ENCODE data around the gene POSTN.

Gene POSTN, protein sequence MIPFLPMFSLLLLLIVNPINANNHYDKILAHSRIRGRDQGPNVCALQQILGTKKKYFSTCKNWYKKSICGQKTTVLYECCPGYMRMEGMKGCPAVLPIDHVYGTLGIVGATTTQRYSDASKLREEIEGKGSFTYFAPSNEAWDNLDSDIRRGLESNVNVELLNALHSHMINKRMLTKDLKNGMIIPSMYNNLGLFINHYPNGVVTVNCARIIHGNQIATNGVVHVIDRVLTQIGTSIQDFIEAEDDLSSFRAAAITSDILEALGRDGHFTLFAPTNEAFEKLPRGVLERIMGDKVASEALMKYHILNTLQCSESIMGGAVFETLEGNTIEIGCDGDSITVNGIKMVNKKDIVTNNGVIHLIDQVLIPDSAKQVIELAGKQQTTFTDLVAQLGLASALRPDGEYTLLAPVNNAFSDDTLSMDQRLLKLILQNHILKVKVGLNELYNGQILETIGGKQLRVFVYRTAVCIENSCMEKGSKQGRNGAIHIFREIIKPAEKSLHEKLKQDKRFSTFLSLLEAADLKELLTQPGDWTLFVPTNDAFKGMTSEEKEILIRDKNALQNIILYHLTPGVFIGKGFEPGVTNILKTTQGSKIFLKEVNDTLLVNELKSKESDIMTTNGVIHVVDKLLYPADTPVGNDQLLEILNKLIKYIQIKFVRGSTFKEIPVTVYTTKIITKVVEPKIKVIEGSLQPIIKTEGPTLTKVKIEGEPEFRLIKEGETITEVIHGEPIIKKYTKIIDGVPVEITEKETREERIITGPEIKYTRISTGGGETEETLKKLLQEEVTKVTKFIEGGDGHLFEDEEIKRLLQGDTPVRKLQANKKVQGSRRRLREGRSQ

DNA sequence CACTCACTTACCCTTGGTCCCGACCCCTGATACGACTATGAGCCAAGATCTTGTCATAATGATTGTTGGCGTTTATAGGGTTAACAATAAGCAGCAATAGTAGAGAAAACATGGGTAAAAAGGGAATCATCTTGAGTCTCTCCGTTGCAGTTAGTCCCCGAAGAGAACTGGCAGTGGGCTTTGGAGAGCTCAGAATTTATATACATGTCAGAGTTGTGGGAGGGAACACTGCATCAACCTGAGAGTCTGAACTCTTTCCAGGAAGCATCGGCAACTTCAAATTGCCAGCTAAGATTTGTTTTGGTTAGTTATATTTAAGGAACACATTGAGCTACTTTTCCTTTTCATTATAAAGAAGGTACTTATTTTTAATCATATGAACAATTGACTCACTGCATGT lies at the start of gene POSTN:
Gene POSTN, minus strand, starts transcription at position 172 of the 400 bp plus-strand sequence. Its CDS starts 42 bp downstream, at position 130.
- no peak for DNase-seq

DNA sequence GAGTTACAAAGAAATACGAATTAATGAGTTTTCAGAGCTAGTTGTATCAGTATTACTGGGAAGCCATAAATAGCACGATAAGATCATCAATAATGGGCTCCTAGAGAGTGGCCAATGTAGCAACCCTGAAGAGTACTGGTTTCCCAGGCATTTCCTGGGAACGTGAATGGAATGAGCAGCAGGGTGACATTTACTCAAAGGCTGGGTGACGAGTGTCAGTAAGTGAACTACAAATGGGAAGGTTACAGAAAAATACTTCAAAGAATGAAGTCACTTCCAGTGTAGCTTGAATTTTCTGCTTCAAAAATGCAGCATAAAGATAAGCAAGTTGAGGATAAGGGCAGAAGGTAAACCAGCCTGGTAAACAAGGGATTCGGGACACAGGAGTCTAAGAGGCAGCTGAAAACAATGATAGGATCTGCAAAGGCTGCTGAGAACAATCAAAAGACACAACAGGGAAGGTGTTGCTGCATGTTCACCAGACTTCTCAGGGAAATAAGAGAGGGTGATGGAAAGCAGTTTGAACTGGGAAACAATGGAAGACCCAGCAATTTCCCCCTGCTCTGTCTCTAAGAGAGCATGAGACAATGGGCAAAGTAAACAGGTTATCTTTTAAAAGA lies 48.6 kb upstream of the POSTN start:
- DNase-seq: no peak

DNA sequence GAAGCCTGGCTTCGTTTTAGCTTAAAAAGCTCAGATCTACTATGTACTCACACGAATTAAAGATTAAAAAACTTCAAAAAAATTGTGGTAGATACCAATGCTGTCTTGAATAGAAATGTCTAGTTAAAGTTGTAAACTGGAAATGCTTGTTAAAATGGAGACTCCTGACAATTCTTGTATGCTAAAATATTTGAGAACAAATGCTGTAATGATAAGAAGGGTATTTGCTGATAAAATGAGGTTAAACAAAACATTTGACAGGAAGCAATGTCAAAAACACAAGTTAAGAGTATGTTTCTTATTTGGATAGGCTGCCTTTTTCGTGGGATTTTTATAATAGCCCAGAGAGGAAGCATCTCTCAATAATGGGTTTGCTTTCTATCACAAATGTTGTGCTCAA lies 48.0 kb upstream of the POSTN start:
- no peak for DNase-seq

DNA sequence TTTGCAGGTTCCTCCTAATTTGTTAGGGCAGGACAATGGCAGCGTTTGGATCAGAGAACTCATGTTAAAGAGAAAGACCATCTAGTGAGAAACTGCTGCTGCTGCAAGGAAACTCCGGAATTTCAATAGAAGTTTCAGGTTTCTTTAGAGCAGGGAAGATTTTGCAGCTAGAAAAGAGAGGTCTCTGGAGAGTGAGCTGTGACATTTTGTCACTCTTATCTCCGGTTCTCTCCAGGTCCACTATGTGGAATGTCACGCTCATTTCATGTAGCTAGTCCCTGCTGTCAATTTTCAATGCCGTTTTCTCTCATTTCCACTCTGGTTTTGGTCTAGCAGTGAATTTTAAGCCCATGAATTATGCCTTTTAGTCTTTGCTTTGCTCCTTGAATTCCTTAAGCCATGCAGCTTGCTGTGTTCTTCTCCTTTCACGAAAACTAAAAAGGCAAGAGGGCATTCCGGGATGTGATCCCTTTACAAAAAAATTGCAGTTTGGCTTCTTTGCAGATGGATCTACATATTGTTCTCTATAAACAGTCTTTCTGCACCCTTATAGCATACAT lies 46.7 kb upstream of the POSTN start:
- no peak for DNase-seq

DNA sequence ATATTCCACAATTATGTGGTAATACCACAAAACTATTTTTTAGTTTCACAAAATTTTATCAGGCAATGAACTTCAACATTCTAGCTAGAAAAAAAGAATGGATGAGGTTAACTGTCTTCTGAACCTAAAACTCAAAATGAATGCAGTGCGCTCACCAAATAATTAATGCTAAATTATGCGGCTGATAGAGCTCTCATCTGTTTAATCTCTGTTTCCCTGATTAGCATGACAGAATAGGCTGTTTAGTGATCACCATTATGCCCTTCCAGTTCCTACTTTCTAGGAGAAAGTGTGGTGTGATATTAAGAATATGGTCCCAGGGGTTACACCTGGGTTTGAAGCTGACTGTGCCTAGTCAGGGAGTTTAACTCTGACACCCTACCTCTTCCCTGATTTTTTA lies 42.8 kb upstream of the POSTN start:
- DNase-seq: no peak

DNA sequence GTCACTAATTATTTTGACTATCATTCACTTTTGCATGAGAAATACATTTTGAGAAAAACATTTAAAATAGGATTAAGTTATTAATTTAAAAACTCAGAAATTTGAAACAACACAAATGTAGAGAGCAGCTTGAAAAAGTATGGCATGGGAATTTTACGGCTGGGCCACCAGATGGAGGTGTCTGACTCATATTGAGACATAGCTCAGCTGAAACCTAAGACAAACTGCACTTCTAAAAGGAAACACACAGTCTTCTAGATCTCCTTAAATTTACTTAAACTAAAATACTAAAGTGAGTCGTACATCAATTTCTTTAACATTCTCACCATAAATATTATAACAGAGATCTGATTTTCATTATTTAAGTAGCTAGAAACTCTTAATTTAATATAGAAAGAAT lies 41.9 kb upstream of the POSTN start:
- no peak for DNase-seq

DNA sequence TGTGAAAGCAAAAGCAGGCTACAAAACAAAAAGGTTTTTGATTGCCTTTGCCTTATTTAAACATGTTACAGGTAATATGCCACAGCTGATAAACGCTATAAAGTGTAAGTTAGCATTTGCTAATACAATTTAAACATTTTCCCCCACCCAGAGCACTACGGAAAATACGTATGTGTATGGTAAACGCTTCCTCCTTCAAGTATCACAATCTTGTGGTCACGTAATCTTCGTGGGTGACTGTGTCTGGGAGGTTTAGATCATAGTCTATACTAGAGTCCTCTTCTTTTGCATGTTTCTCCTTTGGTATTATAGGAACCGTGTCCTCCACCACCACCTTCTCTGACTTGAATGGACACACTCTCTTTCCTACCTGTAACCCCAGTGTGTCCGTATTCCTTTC lies 38.1 kb upstream of the POSTN start:
- no peak for DNase-seq

DNA sequence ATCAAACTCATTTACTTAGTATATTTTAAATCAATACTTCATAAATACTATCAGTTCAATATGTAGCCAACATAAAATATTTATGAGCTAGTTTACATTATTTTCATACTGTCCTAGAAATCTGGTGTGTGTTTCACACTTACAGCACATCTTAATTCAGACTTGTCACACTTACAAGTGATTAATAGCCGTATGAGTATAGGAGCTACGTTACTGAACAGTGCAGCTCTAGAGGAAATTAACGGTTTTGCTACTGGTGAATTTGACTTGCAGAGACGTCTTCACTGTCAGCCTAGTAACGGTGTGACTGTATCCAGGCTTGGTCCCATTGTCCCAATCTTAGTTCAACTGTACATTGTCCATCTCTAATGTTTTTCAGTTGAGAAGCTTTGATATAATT lies 33.7 kb upstream of the POSTN start:
- DNase-seq: no peak

DNA sequence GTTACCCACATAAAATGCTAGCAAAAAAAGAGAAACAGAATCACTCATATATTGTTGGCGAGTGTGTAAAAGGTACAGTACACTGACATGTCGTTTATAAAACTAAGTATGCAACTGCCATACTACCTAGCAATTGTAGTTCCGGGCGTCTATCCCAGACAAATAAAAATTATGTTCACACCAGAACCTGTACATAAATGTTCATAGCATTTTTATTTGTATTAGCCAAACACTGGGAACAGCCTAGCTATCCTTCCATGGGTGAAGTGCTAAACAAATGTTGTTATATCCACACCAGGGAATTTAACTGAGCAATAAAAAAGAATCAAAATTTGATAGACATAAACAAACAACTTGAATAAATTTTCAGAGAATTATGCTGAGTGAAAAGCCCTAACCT lies 28.9 kb upstream of the POSTN start:
- no peak for DNase-seq

DNA sequence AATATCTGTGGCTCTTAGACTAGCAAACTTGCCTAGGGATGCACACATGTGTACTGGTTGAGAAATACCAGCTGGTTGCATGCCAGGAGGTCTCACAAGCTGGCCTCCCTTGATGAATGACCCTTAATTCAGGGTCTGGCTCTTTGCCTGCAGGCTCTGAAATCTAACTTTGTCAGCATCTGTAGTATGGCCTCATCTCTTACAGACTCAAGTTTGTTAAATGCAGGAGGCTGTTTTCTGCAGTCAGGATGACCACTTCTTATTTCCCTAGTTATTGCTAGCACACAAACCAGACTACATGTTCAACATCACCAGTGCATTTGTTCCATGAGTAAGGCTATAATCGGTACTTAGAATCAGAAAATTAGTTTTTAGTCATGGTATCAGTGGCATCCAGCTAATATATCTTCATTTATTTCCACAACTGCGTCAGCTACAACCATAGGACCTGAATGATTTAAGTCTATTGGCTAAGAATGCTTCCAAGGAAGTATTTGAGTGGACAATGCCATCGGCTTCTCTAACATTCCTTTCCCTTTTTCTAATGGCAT lies 23.3 kb upstream of the POSTN start:
- DNase-seq: no peak

DNA sequence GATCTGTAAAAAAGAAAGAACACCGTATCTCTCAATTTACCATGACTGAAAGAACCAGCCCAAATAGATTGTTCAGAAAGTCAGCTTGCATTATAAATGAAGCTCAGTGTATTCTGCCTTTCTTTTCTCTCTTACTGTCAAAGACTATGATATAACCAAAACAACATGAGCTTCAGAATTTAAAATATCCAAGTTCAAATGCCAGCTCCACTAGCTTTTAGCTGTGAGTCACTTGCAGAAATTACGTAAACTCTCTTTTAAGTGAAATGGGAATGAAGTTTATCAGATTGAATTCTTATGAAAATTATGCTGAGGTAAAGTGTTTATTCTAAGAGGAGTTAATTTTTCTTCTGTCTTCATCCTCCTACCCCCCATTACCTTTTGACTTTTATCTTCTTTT lies 20.0 kb upstream of the POSTN start:
- no peak for DNase-seq

DNA sequence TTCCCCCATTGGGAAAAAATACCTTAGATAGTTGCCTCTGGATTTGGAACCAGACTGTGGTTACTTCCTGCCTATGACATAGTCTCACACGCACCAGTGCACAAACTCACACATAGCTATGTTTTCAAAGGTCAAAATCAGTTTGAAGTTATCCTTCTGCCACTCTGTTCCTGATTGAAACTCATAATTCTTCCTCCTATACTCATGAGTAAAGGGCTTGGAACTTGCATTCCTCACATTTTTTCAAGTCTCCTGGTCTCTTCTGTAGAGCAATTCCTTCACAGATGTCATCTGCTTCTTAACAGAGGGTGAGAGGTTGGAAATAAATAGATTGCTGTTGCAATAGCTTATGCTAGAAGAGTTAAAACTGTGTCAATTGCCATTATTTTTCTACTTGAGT lies 18.6 kb upstream of the POSTN start:
- no peak for DNase-seq

DNA sequence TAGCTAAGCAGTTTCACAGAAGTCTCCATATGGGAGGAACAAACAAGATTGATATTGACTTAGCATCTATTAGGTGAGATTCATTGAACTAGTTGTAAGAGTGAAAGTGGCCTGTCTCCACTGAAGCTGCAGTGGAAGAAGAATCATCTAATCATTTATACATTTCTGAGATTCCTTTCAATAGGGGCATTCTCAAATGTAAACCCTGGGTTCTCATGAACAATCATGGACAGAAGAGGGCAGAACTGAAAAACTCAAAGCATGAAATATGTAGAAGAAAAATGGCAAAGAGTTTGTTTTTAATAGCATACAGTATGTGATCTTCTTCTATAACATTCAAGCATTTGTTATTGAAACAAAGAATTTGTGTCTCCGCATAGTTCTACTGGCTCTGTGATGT lies 17.6 kb upstream of the POSTN start:
- no peak for DNase-seq

DNA sequence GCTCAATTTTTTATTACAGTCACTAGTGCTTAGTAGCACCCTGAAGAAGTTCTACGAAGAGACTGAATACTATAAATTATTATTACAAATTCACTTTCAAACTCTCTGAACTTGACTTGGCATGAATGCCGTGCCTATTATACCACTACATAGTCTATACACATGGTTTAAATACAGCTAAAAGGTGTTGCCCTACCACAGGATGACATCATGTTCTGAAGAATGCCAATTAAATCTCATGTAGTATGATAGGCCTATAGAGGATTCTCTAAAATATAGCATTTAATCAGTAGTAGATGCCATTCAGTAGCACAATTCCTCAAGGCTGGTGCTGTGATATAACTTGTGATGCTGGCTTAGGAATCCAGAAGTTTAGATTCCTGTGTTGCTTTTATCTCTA lies 16.7 kb upstream of the POSTN start:
- no peak for DNase-seq

DNA sequence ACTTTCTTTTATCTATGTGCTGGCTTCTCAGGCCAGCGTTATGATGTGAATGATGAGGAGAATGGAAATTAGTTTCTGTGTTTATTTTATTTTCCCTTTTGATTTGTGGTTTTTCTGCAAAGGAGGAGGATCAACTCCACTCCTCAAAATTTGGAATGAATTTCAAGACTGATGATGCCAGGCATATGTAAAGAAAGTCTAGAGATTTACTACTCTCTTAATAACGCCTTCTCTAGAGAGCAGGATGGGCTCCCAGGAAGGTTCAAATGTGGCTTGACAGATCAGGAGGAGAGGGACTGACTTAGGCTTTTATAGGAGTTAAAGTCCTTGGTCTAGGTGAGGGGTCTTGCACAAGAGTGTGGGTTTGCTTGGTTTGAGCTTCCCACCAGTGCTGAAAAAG lies 15.1 kb upstream of the POSTN start:
- DNase-seq: no peak

DNA sequence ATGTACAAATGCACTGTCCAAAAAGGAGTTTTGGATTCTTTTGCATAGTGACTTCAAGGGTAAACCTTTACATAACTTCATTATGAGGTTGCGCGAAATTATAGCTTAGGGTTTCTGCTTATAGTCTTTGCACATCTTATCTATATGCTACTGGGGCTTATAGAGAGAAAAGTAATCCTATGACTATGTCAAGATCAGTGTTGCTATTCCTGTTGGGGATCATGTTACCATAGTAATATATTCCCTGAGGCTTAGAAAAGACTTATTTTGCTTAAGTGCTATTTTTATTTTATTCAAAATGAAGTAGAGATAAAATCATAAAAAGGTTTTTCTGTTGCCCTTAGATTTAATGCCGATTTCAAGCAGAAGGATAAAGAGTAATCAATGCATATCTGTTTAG lies 14.7 kb upstream of the POSTN start:
- DNase-seq: no peak

DNA sequence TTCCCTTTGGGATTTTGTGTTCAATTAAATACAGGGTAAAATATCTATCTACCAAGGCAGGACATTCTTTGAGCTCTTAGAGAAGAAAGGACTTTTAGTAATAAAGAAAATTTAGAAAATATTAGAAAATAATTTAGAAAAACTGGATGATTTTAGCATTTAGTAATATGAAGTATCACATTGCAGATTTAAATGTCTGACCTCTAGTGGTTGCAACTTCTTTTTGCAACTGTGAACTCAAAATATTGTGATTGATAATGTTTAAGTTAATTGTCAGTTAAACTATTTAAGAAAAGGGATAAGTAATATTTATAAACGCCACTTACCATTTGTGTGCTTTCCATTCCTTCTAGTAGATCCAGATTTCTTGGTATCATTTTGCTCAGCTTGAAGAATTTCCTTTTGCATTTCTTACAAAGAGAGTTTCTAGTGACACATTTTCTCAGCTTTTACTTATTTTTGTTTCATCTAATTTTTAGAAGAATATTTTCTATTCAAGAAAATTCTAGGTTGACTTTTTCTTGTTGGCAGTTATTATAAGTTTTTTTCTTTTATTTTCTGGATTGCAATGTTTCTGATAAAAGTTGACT lies 10.3 kb upstream of the POSTN start:
- no peak for DNase-seq

DNA sequence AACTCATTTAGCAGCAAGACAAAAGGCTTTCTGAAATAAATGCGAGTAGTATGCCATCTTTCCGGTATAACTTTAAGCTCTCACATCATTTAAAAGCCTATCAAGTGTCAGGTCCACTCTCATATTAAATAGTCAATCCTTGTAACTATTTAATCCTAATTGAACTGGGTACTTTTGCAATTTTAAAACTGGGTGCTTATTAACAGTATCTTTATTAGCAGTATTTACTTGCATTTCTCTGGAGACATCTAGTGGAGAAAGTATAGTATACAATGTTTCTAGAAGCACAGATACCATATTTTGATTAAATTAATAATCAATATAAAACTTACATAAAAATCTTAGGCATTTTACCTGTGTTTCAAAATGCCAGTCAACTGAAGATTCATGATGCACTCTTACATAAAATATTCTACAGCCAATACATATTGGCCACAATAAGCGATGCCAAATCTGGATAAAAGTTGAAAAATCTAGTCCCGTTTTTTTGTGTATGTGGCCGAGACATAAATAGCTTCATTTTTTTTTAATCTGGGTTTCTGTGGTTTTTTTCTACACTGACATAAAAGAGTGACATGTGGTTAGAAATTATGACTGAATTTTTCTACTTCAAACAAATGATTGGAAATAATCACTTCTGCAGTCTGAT lies 4.3 kb upstream of the POSTN start:
- DNase-seq: no peak

DNA sequence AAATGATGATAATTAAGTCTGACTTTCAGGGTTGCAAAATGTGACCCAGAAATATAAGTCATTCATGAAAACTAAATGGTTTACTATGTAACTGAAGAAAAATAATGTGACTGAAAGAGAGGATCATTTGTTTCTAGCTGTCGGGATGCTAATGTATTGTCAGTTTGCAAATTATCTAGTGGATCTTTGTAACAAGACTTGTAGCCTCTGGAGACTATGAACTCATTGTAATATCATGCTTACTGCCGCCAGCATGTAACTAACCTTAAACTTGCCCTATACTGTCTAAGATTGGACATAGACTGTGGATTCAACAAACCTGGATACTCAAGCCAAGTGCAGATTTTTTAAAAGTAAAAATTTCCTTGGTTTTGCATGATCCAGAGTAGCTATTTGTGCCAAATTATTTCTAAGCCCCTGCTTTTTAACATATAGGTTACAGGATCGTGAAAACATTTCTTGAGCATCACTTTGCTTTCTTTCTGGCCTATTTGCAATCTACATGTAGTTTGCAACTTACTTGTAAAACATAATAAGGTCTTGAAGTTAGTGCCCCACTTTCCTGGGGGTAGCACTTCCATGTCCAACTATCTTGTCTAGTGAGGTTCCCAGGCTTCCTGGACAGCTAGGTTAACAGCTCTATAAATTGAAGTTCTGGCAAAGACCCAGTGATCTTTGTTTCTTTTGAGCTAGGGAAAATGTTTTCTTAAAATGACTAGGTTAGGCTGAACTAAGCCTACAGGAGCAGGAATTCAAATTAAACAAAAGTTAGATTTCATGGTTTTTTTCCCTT lies 3.3 kb upstream of the POSTN start:
- no peak for DNase-seq

DNA sequence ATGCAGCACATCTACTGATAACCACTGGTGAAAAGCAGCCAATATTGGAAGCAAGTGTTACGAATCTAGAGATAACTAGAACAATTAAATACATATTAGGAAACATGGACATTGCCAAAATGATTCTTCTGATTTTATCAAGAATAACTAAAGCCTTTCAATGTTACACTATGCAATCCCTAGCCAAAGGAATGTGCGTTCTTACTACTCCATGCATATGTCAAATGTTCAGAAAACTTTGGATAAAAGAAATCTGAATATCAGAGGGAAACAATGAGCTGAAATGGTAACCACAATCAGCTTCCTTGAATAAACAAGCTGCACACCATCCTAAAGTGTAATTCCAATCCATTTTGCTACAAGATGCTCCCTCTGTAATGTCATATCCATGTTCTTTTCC lies 951 bp upstream of the POSTN start:
- DNase-seq: no peak

DNA sequence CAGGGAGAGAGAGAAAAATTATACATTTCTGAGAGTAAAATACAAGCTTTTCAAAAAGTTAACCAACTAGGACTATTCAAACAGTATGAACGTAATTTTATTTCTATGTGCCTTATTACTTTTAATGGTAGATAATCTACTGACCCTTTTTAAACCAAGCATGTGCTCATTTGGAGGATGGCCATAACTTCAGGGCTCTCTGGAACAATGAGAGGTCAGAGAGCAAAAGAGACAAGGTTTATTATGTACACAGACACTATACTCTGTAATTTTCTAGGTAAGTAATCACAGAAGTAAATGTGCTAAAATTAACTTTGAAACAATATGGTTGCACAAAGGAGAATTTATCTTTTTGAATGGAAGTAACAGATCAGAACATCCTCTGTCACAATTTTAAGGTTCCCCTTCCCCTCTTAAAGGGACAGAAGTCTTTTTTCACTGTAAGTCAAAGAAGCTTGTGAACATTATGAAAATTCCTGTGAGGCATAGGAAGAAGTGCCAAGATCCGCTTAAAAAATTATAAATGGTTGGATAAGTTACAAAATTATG lies 1.0 kb downstream of the POSTN start:
- DNase-seq: no peak

Data from CD4-positive, alpha-beta T cell treated with Interleukin-6 for 4 hours (primary cell).